ENCODE results near the gene ZNF783.
"Not testable (repeated sequence)": the region's sequence is repeated elsewhere in the genome, so short reads cannot be mapped to it uniquely, and the experiment has no call there.

Gene ZNF783

GRCh38 chr7:149330914-149331567 is 69.0 kb downstream of the ZNF783 start:
- DNase-seq (ENCODE audit: low read depth): no peak

DNA sequence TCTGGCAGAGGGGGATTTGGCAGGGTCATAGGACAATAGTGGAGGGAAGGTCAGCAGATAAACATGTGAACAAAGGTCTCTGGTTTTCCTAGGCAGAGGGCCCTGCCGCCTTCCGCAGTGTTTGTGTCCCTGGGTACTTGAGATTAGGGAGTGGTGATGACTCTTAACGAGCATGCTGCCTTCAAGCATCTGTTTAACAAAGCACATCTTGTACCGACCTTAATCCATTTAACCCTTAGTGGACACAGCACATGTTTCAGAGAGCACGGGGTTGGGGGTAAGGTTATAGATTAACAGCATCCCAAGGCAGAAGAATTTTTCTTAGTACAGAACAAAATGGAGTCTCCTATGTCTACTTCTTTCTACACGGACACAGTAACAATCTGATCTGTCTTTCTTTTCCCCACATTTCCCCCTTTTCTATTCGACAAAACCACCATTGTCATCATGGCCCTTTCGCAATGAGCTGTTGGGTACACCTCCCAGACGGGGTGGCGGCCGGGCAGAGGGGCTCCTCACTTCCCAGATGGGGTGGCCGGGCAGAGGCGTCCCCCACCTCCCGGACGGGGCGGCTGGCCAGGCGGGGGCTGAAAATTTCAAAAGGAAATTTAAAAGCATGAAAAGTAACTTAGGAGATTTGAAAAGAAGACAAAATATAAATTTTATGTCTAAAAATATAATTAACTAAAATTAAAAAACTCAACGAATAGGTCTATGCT is 70.8 kb downstream of the ZNF783 start:
- not testable (repeated sequence) for DNase-seq (ENCODE audit: low read depth)

- DNase-seq (ENCODE audit: low read depth): no peak
These were observed 71.3 kb downstream of the ZNF783 start for GRCh38 chr7:149333321-149333717.

DNA sequence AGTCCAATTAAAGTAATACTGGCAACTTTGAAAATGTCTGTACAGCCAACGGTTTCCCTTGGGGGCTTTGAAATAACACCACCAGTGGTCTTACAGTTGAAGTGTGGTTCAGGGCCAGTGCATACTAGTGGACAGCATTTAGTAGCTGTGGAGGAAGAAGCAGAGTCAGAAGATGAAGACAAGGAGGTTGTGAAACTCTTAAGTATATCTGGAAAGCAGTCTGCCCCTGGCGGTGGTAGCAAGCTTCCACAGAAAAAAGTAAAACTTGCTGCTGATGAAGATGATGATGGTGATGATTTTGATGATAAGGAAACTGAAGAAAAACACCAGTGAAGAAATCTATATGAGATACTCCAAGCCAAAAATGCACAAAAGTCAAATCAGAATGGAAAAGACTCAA is 72.2 kb downstream of the ZNF783 start:
- no peak for DNase-seq (ENCODE audit: low read depth)

Measured in HS-5 (cell line).